Measurements from ENCODE around the gene SNAP47. TPM values are rescaled to one million over a fixed set of nuclear protein-coding genes. Genes with fewer than 3 reads are reported as not detected.

Gene SNAP47
- polyA plus RNA-seq, 1 donor (not counting 4 experiments of a cell fraction or from before 2014, with no cell fraction given), result 24.8 TPM

DNA sequence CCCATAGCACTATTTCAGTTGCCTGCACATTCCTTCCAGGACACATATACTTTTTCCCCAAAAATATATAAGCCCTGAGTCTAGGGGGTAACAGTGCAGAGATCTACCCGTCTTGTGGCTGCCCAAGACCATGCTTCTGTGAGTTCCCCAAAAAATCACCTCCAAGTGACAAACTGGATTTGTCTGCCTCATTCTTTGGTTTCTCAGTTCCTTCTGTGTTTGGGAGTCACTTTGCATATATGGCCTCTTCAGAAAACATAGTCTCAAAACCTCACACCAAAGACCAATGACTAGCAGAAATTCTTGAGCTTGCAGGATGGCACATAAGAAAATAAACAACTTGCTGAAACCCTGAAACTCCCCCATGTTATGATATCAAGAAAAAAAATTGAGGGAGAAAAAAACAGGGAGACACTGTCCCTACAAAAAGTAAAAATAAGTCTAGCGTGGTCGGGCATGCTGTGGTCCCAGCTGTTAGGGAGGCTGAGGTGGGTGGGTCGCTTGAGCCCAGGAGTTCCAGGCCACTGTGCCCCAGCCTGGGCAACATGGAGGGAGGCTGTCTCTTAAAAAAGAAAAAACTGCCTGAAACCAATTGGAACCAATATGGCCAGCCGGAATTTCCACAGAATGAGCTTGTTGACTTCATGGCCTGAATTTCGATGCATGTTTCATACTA lies 8.2 kb upstream of the SNAP47 start:
- no peak for FAIRE-seq
- H3K9me3 ChIP-seq (ENCODE audit: control insufficient read depth, low read depth, low read length), result peaks cover 3% of the 10 kb centered on the region
- no peaks in the 10 kb centered on the region for H3K79me2 ChIP-seq (ENCODE audit: control insufficient read depth, insufficient read depth, low read length)
- no peak overlapping the region for H3K4me3 ChIP-seq (ENCODE audit: control insufficient read depth in 2 of 3, extremely low read depth in 1 of 3, insufficient read depth in 2 of 3, low read depth in 1 of 3, low read length in 3 of 3)
- peaks cover 3% of the 10 kb centered on the region for H4K20me1 ChIP-seq (ENCODE audit: control insufficient read depth, extremely low read depth, insufficient read depth, low read length)
- DNase-seq (ENCODE audit: low read depth, low spot score), result no peak
- no peak overlapping the region for H3K4me2 ChIP-seq (ENCODE audit: control insufficient read depth, extremely low read depth, insufficient read depth, low read depth, low read length)
- H3K27me3 ChIP-seq (ENCODE audit: control insufficient read depth, extremely low read depth, insufficient read depth, low read length), result no peaks in the 10 kb centered on the region
- no peak overlapping the region for H3K27ac ChIP-seq (ENCODE audit: control insufficient read depth, insufficient read depth, low read length)
- dilution Hi-C loops (cut with MboI; ENCODE audit: extremely low pct_ligation_motif_present, low sequenced_read_pairs), result no loop called here
- peaks cover 13% of the 10 kb centered on the region for H3K4me1 ChIP-seq (ENCODE audit: control insufficient read depth, extremely low read depth, insufficient read depth, low read length)
- H3K36me3 ChIP-seq (ENCODE audit: control insufficient read depth in 2 of 2, extremely low read depth in 1 of 2, insufficient read depth in 2 of 2, low read length in 2 of 2), result peaks cover 6 to 9% of the 10 kb centered on the region in 2 experiments
- H3K9me1 ChIP-seq (ENCODE audit: control insufficient read depth, extremely low read depth, insufficient read depth, low read length), result no peaks in the 10 kb centered on the region
- TF ChIP-seq, protein P1, sequence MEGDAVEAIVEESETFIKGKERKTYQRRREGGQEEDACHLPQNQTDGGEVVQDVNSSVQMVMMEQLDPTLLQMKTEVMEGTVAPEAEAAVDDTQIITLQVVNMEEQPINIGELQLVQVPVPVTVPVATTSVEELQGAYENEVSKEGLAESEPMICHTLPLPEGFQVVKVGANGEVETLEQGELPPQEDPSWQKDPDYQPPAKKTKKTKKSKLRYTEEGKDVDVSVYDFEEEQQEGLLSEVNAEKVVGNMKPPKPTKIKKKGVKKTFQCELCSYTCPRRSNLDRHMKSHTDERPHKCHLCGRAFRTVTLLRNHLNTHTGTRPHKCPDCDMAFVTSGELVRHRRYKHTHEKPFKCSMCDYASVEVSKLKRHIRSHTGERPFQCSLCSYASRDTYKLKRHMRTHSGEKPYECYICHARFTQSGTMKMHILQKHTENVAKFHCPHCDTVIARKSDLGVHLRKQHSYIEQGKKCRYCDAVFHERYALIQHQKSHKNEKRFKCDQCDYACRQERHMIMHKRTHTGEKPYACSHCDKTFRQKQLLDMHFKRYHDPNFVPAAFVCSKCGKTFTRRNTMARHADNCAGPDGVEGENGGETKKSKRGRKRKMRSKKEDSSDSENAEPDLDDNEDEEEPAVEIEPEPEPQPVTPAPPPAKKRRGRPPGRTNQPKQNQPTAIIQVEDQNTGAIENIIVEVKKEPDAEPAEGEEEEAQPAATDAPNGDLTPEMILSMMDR (optimal IDR thresholded peaks at IDR 0.05 in 1 of 3, IDR thresholded peaks at IDR 0.05 in 1 of 3, conservative IDR thresholded peaks at IDR 0.05 in 1 of 3; ENCODE audit: extremely low read depth in 1 of 3, insufficient read depth in 2 of 3, low read length in 3 of 3), result no peak
- no peak for TF ChIP-seq EZH2 (IDR thresholded peaks at IDR 0.05; ENCODE audit: low read length)
- no peak overlapping the region for H2AFZ ChIP-seq (ENCODE audit: control insufficient read depth, low read length)
- no peak overlapping the region for H3K9ac ChIP-seq (ENCODE audit: control insufficient read depth, extremely low read depth, insufficient read depth, low read length)

GRCh38 chr1:227728059-227728891 lies 7.0 kb upstream of the SNAP47 start:
- H2AFZ ChIP-seq (ENCODE audit: control insufficient read depth, low read length), result peak overlapping the region; percentile 50
- peaks cover 3% of the 10 kb centered on the region for H4K20me1 ChIP-seq (ENCODE audit: control insufficient read depth, extremely low read depth, insufficient read depth, low read length)
- DNase-seq (ENCODE audit: low read depth, low spot score) (no peak), FAIRE-seq (peak; percentile 34)
- H3K9ac ChIP-seq (ENCODE audit: control insufficient read depth, extremely low read depth, insufficient read depth, low read length), result peak overlapping the region; percentile 64
- no peak overlapping the region for H3K27ac ChIP-seq (ENCODE audit: control insufficient read depth, insufficient read depth, low read length)
- TF ChIP-seq, protein P1 (optimal IDR thresholded peaks at IDR 0.05 in 1 of 3, IDR thresholded peaks at IDR 0.05 in 1 of 3, conservative IDR thresholded peaks at IDR 0.05 in 1 of 3; ENCODE audit: extremely low read depth in 1 of 3, insufficient read depth in 2 of 3, low read length in 3 of 3), result no peak
- no peak for TF ChIP-seq EZH2 (IDR thresholded peaks at IDR 0.05; ENCODE audit: low read length)
- peaks cover under 1% of the 10 kb centered on the region for H3K9me3 ChIP-seq (ENCODE audit: control insufficient read depth, low read depth, low read length)
- H3K27me3 ChIP-seq (ENCODE audit: control insufficient read depth, extremely low read depth, insufficient read depth, low read length), result no peaks in the 10 kb centered on the region
- H3K79me2 ChIP-seq (ENCODE audit: control insufficient read depth, insufficient read depth, low read length), result peaks cover 8% of the 10 kb centered on the region
- peaks cover 10 to 13% of the 10 kb centered on the region in 2 experiments for H3K36me3 ChIP-seq (ENCODE audit: control insufficient read depth in 2 of 2, extremely low read depth in 1 of 2, insufficient read depth in 2 of 2, low read length in 2 of 2)
- H3K4me1 ChIP-seq (ENCODE audit: control insufficient read depth, extremely low read depth, insufficient read depth, low read length), result peaks cover 13% of the 10 kb centered on the region
- peak overlapping the region; percentile 36 to 64 (median 63) for H3K4me3 ChIP-seq (ENCODE audit: control insufficient read depth in 2 of 3, extremely low read depth in 1 of 3, insufficient read depth in 2 of 3, low read depth in 1 of 3, low read length in 3 of 3)
- peak overlapping the region; percentile 89 for H3K4me2 ChIP-seq (ENCODE audit: control insufficient read depth, extremely low read depth, insufficient read depth, low read depth, low read length)
- no peaks in the 10 kb centered on the region for H3K9me1 ChIP-seq (ENCODE audit: control insufficient read depth, extremely low read depth, insufficient read depth, low read length)
- dilution Hi-C loops (cut with MboI; ENCODE audit: extremely low pct_ligation_motif_present, low sequenced_read_pairs), result no loop called here
